GM23338 (cell line): ENCODE results near the gene MEFV.

Experiments used
- CREB1 ChIP-seq: fragments of 250-450 bp; sonication (Bioruptor Pico); IDR thresholded peaks from 2 replicates; pipeline ENCODE4 v1.5.0; 2020; ENCODE audit warnings: low read depth, mild to moderate bottlenecking, moderate library complexity
- CTCF ChIP-seq, 2 experiments: fragments of 200-600 bp in 1 of 2; sonication (generic) in 1 of 2; conservative IDR thresholded peaks; 2 replicates each; pipeline versions ENCODE4 v1.5.1 to v1.6.1; 2016 to 2017; ENCODE audit warnings: antibody characterized with exemption in 2 of 2, low read depth in 2 of 2, mild to moderate bottlenecking in 2 of 2, moderate library complexity in 1 of 2
- ETS1 ChIP-seq: IDR thresholded peaks from 2 replicates; pipeline ENCODE4 v1.6.1; 2016; ENCODE audit warnings: antibody characterized with exemption
- EZH2 ChIP-seq: fragments of 200-600 bp; sonication (generic); IDR thresholded peaks from one replicate; pipeline ENCODE4 v1.8.0; 2017; ENCODE audit warnings: antibody characterized with exemption, mild to moderate bottlenecking, low read depth; ENCODE audit not compliant: unreplicated experiment
- EZH2phosphoT487 ChIP-seq: fragments of 200-600 bp; sonication (generic); IDR thresholded peaks from one replicate; pipeline ENCODE4 v1.8.1; 2018; ENCODE audit warnings: antibody characterized with exemption; ENCODE audit not compliant: unreplicated experiment
- JUNB ChIP-seq: IDR thresholded peaks from one replicate; pipeline ENCODE4 v1.6.1; 2016; ENCODE audit warnings: antibody characterized with exemption; ENCODE audit not compliant: unreplicated experiment
- NANOG ChIP-seq: IDR thresholded peaks from 2 replicates; pipeline ENCODE4 v1.6.1; 2016; ENCODE audit warnings: antibody characterized with exemption, borderline replicate concordance
- POLR2AphosphoS5 ChIP-seq: IDR thresholded peaks from 2 replicates; pipeline ENCODE4 v1.6.1; 2016; ENCODE audit warnings: antibody characterized with exemption, low read depth
- REST ChIP-seq: IDR thresholded peaks from one replicate; pipeline ENCODE4 v1.6.1; 2018; ENCODE audit warnings: antibody characterized with exemption; ENCODE audit not compliant: unreplicated experiment
- ZNF114 ChIP-seq: fragments of 250-450 bp; sonication (Bioruptor Pico); IDR thresholded peaks from 2 replicates; pipeline ENCODE4 v1.5.0; 2020; ENCODE audit warnings: mild to moderate bottlenecking, moderate library complexity
- ZNF331 ChIP-seq: fragments of 250-450 bp; sonication (Bioruptor Pico); IDR thresholded peaks from 2 replicates; pipeline ENCODE4 v1.5.0; 2020; ENCODE audit warnings: low read depth, mild to moderate bottlenecking, moderate library complexity

- no peak for TF ChIP-seq CTCF (conservative IDR thresholded peaks at IDR 0.05; ENCODE audit: low read depth in 2 of 2)
- TF ChIP-seq POLR2AphosphoS5 = no peak
- TF ChIP-seq REST = no peak
- no peak for TF ChIP-seq CREB1 (CRISPR knock-in tag)
- TF ChIP-seq EZH2 = no peak
- no peak for TF ChIP-seq EZH2phosphoT487
- no peak for TF ChIP-seq ZNF331 (CRISPR knock-in tag)
- TF ChIP-seq ETS1 = no peak
- TF ChIP-seq JUNB = no peak
- TF ChIP-seq NANOG = no peak
- TF ChIP-seq ZNF114 (CRISPR knock-in tag) = no peak
These were observed 47.9 kb upstream of the MEFV start for GRCh38 chr16:3304370-3304769.
